Measurements from ENCODE around the gene TMBIM4.

The TMBIM4 gene

DNA sequence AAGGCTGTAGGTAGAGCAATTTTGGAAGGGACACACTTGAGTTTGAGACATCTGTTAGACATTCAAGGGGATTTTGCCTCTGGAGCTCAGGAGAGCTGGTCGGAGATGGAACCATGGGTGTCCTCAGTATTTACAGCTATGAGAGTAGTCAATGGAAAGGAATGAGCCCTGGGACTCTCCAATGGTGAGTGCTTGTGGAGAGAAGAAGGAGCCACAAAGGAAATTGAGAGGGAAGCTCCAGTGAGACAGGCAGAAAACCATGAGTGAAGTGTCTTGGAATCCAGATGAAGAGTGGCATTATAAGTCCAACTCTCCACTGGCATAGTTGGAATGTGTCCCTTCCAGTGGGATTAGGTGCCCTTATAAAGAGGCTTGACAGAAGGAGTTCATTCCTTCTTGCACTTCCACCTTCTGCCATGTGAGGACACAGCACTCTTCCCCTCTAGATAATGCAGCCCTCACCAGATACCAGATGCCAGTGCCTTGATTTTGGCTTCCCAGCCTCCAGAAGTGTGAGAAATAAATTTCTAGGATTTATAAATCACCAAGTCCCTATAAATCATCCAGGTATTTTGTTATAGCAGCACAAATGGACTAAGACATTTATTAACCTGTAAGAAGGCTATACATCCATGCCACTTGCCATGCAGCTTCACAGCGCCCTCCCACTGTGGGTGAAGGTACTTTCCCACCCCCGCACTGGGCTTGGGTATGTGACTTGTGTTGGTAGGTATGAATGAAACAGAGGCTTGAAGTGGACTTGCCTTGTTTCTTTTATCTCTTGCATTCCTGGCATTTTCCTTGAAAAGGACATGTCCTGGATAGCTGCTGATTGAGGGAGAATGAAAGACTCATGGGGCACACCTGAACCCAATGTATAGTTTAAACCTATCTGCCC lies 66.5 kb downstream of the TMBIM4 start:
- H3K27me3 ChIP-seq (ENCODE audit: control insufficient read depth, insufficient read depth, low read length, poor library complexity, severe bottlenecking), result no peaks in the 10 kb centered on the region
- no peak overlapping the region for H3K27ac ChIP-seq (ENCODE audit: insufficient read depth, low read depth, low read length, poor library complexity, severe bottlenecking)
- 89 to 94% methylated on average over 3 of the region's 3 CpGs for WGBS, 2 experiments
- no peaks in the 10 kb centered on the region for H3K4me1 ChIP-seq (ENCODE audit: control insufficient read depth, insufficient read depth, low read length)
- H3K9me3 ChIP-seq (ENCODE audit: control insufficient read depth, low read length), result no peaks in the 10 kb centered on the region
- H3K4me3 ChIP-seq (ENCODE audit: insufficient read depth, low read depth, low read length), result no peak overlapping the region
- H3K36me3 ChIP-seq (ENCODE audit: control insufficient read depth, insufficient read depth, low read length), result no peaks in the 10 kb centered on the region

DNA sequence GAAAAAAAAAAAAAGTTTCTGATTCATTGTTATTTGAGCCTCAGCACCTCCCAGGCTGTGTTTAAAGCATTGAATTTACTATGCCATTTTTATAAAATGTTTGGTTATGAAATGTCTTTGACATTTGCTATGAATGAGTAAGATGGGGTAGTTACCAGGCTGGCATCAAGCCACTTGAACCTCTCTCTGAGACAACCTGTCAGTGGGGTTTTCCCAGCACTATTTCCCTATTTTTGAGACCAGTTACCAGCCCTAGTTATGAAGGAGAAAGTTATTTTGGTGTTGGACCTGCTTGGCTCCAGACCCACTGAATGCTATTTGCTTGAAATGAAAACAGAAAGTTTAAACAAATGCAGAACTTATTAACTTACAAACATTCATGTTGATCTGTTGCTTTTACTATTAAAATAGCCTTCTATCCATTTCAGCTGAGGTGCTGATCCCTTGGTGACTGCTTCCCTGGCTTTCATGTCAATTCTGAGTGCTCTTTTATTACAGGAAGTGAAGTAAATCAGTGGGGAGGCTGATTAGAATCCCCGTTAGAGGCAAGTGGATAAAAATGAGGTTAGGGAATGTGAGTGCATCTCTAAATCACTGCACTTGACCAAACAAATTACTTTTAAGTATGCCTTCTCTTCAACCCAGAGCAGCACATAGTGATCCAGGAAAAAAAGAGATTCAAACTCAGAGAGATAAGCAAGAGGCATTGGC lies 77.1 kb downstream of the TMBIM4 start:
- WGBS, 2 experiments, result 14 to 29% methylated on average over 1 of the region's 1 CpG
- no peak overlapping the region for H3K27ac ChIP-seq (ENCODE audit: insufficient read depth, low read depth, low read length, poor library complexity, severe bottlenecking)
- H3K36me3 ChIP-seq (ENCODE audit: control insufficient read depth, insufficient read depth, low read length), result no peaks in the 10 kb centered on the region
- no peaks in the 10 kb centered on the region for H3K4me1 ChIP-seq (ENCODE audit: control insufficient read depth, insufficient read depth, low read length)
- H3K4me3 ChIP-seq (ENCODE audit: insufficient read depth, low read depth, low read length), result no peak overlapping the region
- no peaks in the 10 kb centered on the region for H3K27me3 ChIP-seq (ENCODE audit: control insufficient read depth, insufficient read depth, low read length, poor library complexity, severe bottlenecking)
- H3K9me3 ChIP-seq (ENCODE audit: control insufficient read depth, low read length), result no peaks in the 10 kb centered on the region

DNA sequence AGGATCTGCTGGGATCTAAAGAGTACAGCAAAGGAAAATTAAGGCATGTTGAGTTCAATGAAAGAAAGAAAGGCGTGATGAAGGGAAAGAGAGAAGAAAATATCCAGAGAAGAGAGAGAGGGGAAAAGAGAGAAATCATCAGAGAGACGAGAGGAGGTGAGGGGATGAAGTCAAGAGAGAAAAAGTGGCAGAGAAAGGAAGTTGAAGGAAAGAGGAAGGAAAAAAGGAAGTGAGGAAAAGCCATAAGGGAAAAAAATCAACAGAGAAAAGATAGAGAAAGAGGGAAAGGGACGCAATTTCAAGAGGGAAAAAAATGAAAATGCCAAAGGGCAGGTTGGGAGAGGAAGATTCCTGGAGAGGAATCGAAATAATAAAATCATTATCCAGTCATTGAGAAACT lies 79.6 kb downstream of the TMBIM4 start:
- H3K27me3 ChIP-seq (ENCODE audit: control insufficient read depth, insufficient read depth, low read length, poor library complexity, severe bottlenecking), result no peaks in the 10 kb centered on the region
- no peak overlapping the region for H3K4me3 ChIP-seq (ENCODE audit: insufficient read depth, low read depth, low read length)
- H3K4me1 ChIP-seq (ENCODE audit: control insufficient read depth, insufficient read depth, low read length), result no peaks in the 10 kb centered on the region
- H3K36me3 ChIP-seq (ENCODE audit: control insufficient read depth, insufficient read depth, low read length), result no peaks in the 10 kb centered on the region
- 93 to 94% methylated on average over 4 of the region's 4 CpGs for WGBS, 2 experiments
- no peaks in the 10 kb centered on the region for H3K9me3 ChIP-seq (ENCODE audit: control insufficient read depth, low read length)
- H3K27ac ChIP-seq (ENCODE audit: insufficient read depth, low read depth, low read length, poor library complexity, severe bottlenecking), result no peak overlapping the region

GRCh38 chr12:66087365-66087943 lies 82.3 kb downstream of the TMBIM4 start:
- 44 to 52% methylated on average over 10 of the region's 10 CpGs for WGBS, 2 experiments

GRCh38 chr12:66085998-66086397 lies 83.8 kb downstream of the TMBIM4 start:
- Histone ChIP-seq H3K36me3 (ENCODE audit: control insufficient read depth, insufficient read depth, low read length) (no peaks in the 10 kb centered on the region), H3K27ac (ENCODE audit: insufficient read depth, low read depth, low read length, poor library complexity, severe bottlenecking) (no peak overlapping the region), H3K9me3 (ENCODE audit: control insufficient read depth, low read length) (no peaks in the 10 kb centered on the region), H3K27me3 (ENCODE audit: control insufficient read depth, insufficient read depth, low read length, poor library complexity, severe bottlenecking) (no peaks in the 10 kb centered on the region), H3K4me3 (ENCODE audit: insufficient read depth, low read depth, low read length) (no peak overlapping the region), H3K4me1 (ENCODE audit: control insufficient read depth, insufficient read depth, low read length) (no peaks in the 10 kb centered on the region)
- 94 to 96% methylated on average over 2 of the region's 2 CpGs for WGBS, 2 experiments

More at GRCh38 chr12:66087365-66087943, 82.3 kb downstream of the TMBIM4 start:
- H3K27me3 ChIP-seq (ENCODE audit: control insufficient read depth, insufficient read depth, low read length, poor library complexity, severe bottlenecking), result no peaks in the 10 kb centered on the region
- H3K27ac ChIP-seq (ENCODE audit: insufficient read depth, low read depth, low read length, poor library complexity, severe bottlenecking), result no peak overlapping the region
- no peak overlapping the region for H3K4me3 ChIP-seq (ENCODE audit: insufficient read depth, low read depth, low read length)
- no peaks in the 10 kb centered on the region for H3K4me1 ChIP-seq (ENCODE audit: control insufficient read depth, insufficient read depth, low read length)
- no peaks in the 10 kb centered on the region for H3K9me3 ChIP-seq (ENCODE audit: control insufficient read depth, low read length)
- H3K36me3 ChIP-seq (ENCODE audit: control insufficient read depth, insufficient read depth, low read length), result no peaks in the 10 kb centered on the region

Data from ectodermal cell (in vitro differentiated cells).